Measurements from ENCODE around the gene IL26.

GRCh38 chr12:68263366-68263765, 37.8 kb upstream of the IL26 start:
- TF ChIP-seq CTCF (IDR thresholded peaks at IDR 0.05) (no peak), POLR2A (IDR thresholded peaks at IDR 0.05) (no peak), POLR2AphosphoS5 (IDR thresholded peaks at IDR 0.05) (no peak), EP300 (IDR thresholded peaks at IDR 0.05) (no peak)

Measured in sigmoid colon (tissue), 4 donors.